NCI-H345 (cell line): ENCODE results near the gene FAM168A.

ENCODE experiments used
- DNase-seq: peaks from one replicate; lab custom pipeline; 2025; lab: John Stamatoyannopoulos, UW

The FAM168A gene

DNA sequence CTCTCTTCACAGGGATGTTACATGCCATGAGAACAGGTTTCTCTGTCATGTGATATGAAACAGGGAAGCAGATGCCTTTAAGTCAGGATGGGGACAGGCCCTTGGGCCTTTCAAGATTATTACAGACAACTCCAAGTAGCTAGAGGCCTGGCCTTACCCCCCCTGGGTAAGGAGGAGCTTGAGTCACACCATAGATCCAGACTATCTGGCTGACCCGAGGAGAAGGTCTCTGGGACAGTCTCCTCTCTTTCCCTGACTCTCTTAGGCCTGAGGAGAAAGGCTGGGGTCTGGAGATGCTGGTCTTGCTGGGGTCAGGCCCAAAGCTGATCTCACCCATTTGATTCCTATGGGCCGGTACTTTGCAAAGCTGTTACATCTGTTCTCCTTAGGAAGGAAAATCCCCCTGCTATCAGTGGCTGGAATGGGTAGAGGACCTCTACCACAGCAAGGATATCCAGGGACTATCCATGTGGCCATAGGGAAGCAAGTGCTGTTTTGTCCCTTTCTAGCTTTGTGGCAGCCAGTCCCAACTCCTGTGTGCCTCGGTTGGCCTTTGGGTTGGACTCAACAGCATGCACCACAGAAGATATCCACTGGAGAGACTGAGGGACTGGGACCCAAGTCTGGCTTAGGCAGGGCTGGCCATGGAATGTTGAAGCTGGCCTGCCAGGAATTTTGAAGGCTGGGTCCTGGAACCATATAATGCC lies 196.5 kb downstream of the FAM168A start:
- DNase-seq: no peak

DNA sequence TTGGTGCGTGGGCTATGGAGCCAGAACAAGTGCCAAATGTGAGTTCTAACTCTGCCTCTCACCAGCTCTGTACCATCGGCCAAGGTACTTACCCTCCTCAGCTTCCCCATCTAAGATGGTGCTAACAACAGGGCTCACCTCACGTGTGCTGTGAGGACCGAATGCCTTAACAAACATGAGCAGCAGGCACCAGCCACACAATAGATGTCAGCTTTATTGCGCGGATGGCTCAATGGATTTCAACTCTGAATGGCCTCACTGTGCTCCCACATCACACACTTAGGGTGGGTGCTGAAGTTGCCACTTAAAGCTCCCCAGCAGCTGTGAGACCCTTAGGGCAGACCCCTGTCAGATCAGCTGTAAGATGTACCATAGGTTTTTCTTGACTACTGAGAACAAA lies 197.6 kb downstream of the FAM168A start:
- DNase-seq: no peak

DNA sequence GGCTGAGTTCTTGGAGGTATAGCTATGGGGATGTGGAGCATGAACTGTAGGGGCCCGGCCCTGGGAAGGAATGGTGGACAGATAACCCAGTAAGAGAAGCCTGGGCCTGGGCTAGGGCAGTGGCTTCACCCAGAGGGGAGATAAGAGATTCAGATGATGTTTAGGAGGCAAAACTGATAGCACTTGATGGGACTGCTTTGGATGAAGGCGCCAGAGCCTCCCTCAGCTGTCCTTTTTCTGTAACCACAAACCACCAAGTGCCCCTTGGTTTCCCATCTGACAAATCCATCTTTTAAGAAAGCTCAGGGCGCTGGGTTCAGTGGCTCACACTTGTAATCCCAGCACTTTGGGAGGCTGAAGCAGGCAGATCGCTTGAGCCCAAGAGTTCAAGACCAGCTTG lies 198.3 kb downstream of the FAM168A start:
- no peak for DNase-seq

DNA sequence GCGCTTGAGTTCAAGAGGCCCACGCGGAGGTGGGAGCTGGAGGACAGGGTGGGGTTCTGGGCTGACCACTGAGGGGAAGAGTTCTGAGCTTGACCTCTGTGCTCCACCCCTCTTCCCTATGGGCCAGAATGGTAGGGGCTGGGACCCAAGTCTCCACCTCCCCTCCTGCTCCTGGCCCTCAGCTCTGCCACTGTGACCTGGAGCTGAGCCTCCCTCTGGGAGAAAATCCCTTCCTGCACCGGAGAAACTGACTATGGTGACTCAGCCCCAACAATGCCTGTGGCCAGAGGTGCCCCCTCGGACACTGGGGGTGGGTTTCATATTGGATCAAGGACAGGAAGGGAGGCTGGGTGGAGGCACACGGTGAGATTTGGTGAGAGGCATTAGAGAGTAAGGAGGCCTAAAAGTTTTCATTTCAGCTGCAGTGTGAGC lies 198.7 kb downstream of the FAM168A start:
- DNase-seq: no peak

DNA sequence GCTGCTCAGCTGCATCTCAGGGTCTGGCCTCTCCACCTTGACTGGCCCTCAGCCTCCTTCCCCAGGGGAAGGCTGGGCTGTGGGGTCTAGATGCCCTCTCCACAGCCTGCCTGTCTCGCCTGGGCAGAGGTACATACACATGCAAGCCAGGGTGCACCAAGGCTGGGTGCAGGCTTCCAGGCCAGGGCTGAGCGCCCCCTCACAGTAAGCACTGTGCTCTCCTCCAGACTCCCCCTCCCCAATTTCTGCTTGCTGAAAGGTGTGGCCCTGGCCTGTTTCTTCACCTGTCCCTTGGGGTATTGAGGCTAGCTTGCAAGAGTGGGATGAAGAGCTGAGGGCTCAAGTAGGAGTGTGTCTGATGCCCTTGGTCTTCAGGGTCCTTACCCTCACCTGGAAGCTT lies 199.2 kb downstream of the FAM168A start:
- no peak for DNase-seq

DNA sequence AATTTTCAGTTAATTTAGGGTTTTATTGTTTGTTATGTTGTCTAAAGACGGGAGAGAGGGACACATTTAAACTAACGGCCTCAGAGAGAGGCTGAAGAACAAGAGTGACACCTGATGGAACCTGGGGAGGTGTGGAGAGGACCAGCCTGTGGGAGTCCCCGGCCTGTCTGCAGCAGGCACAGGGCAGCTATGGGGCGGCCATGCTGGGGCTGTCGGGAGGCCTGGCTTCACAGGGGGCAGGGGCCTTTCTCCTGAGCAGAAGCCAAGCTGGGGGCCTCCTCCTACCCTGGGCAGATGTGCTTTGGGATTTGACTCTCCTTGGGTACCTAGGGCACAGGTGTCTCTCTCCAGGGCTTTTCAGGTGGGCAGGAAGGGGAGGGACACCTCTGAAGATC lies 199.8 kb downstream of the FAM168A start:
- DNase-seq: no peak

DNA sequence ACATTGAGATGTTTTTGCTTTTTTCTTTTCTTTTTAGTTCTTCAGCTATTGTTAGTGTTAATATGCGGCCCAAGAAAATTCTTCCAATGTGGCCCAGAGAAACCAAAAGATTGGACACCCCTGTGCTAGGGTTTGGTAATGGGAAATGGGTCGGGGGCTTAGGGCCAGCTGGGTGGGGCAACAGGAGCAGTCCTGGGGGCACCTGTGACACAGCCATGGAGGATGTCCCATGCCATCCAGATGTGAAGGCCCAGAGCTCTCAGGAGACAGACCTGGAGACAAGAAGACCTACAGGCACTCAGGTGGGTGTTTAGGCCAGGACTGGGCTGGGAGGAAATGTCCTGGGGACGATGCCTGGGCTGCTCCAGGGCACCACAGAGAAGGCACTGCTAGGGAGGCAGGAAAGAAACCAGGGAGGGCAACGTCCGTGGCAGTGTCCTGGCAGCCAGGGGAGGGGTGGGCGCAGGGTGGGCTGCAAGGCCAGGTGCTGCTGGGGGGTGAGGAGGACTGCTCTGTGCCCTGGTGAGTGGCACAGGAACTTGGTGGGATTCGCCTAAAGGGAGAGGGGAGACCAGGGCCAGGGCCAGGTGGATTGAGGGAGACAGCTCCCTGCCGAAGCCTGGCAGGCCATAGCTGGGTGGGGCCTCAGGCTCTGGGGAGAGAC lies 200.3 kb downstream of the FAM168A start:
- no peak for DNase-seq

DNA sequence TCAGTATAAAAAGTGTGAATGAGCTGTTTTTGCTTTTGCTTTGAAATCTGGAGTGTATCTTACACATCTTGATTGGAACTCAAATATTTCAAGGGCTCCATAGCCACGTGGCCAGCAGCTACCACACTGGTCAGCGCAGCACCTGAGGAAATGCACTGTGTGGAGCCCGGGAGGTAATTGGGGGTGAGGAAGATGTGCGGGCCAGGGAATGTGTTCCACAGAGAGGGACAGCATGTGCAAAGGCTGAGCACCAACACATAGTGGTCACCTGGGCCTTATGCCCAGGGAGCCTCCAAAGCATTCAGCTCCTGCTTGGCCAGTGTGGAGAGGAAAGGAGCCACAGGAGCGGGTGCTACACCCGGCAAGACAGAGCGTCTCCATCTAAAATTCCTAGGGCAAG lies 200.9 kb downstream of the FAM168A start:
- DNase-seq: no peak

DNA sequence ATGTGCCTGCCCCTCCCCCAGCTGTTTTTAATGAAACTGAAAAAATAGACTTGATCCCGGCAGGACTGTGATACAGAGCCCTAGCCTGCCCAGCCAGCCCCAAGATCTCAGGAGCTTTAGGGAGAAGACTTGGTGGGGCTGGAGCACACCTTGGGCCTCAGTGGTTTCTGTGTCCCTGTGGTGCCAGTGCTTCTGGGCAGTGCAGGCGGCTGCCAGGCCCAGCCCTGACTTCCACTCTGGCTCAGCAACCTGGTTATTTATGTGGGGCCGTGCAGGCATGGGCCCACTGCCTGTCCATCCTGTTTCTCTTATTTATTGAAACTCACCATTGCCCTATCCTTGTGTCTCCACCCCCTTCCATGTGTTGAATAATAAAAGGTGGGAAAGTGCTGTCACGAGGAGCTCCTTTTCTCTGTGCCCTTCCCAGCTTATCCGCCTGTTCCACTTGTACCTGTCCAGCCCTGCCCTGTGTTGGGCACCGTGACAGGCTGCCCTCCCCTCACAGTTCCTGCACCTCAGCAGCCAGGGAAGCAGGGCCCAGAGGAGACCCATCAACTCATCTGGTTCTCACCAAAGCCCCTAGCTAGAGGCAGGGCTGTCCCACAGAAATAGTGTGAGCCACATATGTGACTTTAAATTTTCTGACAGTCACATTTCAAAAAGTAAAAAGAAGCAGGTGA lies 201.5 kb downstream of the FAM168A start:
- no peak for DNase-seq

DNA sequence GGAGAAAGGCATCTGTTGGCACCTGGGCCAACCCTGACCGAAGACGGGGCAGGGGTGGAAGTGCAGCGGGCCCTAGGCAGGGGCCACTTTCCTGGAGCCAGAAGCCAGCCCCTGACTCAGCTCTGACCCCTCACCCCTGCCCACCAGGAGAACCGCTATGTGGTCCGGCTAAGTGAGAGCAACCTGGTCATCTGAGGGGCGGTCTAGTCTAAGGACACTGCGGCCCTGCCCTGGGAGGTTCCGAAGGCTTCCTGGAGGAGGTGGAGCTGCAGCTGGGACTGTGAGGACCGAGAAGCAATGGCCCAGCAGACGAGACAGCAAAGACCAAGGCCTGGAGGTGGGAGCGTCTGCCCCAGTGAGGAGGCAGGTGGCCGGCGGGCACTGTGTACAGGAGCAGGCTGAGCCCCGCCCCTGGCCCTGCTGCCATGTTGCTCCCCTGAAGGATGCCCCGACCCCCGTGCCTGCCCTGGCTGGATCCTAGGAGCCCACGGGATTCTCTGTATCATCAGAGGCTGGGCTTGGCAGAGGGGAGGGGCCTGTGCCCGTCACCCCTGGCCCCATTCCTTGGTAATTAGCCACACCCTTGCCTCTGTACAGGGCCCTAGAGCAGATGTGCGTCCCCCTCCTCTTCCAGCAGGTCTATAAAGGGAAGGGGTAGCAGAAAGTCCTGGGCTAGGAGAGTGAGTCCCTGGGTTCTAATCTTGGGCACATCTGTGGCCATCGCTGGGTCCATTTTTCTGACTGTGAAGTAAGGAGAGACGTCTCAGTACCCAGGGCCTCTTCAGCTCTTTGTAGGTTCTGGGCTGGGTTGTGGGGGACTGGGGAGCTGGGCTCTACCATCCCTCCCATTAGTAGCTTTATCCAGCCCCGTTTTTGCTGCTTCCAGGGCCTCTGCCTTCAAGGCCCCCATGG lies 202.4 kb downstream of the FAM168A start:
- DNase-seq: no peak

DNA sequence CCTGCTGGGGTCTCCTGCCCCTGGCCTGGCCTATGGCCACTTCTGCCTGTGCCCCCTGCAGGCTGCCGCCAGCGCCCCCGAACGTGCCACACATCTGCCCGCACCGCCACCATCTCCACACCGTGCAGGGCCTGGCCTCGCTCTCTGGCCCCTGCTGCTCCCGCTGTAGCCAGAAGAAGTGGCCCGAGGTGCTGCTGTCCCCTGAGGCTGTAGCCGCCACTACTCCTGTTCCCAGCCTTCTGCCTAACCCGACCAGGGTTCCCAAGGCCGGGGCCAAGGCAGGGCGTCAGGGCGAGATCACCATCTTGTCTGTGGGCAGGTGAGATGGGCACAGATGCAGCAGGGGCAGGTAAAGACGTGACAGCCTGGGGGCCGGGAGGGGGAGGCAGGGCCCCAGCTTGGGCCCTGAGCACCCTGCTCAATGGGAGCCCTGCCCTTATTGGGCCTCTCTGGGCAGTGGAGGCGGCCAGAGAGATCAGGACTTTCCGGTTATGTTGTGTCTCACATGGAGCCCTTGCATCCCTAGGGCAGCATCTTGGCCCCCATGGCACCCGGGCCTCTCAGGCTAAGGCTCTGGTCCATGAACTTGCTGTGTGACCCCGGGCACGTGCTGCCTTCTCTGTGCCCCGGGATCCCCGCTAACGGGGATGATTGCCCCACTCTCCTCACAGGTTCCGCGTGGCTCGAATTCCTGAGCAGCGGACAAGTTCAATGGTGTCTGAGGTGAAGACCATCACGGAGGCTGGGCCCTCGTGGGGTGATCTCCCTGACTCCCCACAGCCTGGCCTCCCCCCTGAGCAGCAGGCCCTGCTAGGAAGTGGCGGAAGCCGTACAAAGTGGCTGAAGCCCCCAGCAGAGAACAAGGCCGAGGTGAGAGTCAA lies 203.3 kb downstream of the FAM168A start:
- no peak for DNase-seq

DNA sequence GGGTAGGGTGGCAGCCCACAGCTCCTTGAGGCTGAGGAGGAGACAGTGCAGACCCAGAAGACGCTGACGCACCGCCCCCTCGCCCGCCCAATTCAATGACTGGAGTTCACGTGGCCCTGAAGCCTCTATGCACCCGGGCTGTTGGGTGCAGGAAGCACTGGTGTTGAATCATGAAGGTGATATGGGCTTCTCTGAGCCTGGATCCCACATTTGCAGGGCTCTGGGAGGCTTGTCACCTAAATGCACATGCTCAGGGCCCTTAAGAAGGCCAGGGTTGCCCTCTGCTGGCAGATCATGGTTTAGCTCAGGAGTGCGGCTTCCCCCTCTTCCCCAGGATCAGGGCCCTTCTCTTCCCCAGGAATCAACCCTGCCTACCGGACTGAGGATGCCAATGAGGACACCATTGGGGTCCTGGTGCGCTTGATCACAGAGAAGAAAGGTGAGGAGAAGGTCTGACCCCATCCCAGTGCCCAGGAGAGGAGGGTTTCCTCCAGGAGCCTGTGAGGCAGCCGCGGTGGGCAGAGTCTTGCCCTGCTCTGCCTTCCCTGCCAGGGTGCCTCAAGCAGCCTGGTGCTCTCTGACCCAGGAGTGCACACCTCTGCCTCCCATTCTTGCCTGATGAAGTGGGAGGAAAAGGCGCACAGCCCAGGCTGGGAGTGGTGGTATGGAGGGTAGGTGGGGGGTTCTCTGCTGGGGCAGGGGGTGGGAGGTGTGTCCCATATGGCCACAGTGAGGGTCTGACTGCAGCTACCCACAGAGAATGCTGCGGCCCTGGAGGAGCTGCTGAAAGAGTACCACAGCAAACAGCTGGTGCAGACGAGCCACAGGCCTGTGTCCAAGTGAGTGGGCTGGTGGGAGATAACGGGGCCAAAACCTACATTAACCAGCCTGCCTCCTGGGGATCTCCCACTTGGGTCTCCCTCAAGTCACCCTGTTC lies 204.2 kb downstream of the FAM168A start:
- peak; percentile 48 for DNase-seq

DNA sequence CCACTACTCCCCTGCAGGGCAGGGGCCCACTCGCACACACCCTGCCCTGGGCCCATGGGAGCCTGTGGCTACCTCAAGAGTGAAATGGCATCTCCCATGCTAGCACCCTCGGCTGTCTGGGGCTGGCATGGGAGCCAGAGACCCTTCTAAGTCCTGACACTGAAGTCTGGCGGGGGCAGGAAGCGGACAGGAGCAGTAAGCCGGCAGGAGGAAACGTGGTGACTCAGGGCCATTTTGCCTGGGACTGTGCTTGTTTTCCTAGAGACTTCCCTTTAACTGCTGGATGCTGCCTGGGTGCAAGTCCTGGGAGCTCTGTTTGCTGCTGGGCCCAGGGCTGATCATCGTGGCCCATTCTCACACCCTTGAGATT lies 204.9 kb downstream of the FAM168A start:
- DNase-seq: no peak

DNA sequence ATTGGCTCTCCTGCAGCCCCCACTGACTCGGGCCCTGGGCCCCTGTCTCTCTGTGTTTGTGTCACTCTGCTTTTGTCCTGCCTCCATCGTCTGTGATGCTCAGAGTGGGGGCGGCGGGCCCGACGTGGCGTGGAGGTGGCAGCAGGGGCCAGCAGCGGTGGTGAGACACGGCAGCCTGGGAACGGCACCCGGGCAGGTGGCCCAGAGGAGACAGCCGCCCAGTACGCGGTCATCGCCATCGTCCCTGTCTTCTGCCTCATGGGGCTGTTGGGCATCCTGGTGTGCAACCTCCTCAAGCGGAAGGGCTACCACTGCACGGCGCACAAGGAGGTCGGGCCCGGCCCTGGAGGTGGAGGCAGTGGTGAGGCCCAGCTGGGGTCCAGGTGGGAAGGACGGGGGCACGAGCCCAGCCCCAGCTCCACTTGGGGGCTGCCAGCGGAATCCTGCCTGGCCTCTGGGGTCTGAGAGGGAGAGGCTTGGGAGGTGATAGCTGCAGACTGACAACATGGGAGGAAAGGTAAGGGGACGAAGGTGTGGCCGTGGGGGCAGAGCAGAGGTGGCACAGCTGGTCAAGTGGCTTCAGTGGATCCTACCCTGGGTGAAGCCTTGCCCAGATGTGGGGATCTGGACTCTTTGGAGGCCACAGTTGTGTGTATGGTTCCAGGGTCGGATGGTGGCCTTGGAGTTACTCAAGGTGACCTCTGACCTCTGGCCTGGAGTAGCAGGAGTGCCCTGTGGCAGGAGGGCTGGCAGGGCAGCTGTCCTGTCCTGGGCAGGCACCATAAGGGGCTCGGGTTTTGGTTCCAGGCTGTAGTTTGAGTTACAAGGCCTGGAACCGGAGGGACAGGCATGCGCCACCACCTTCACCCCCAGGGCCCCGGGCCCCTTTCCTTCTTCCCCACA lies 205.6 kb downstream of the FAM168A start:
- no peak for DNase-seq

DNA sequence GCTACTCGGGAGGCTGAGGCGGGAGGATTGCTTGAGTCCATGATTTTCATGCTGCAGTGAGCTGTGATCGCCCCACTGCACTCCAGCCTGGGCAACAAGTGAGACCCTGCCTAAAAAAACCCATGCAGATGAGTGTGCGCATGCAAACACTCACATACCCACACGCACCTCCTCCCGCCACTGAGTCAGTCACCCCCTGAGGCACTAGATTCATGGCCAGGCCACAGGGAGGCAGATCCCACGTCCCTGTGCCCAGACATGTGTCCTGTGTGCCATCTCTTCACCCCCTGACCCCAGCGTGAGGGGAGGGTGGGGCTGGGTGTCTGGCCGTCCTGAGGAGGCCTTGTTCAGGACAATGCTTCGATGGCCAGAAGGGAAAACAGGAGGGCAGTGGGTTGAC lies 206.2 kb downstream of the FAM168A start:
- no peak for DNase-seq

DNA sequence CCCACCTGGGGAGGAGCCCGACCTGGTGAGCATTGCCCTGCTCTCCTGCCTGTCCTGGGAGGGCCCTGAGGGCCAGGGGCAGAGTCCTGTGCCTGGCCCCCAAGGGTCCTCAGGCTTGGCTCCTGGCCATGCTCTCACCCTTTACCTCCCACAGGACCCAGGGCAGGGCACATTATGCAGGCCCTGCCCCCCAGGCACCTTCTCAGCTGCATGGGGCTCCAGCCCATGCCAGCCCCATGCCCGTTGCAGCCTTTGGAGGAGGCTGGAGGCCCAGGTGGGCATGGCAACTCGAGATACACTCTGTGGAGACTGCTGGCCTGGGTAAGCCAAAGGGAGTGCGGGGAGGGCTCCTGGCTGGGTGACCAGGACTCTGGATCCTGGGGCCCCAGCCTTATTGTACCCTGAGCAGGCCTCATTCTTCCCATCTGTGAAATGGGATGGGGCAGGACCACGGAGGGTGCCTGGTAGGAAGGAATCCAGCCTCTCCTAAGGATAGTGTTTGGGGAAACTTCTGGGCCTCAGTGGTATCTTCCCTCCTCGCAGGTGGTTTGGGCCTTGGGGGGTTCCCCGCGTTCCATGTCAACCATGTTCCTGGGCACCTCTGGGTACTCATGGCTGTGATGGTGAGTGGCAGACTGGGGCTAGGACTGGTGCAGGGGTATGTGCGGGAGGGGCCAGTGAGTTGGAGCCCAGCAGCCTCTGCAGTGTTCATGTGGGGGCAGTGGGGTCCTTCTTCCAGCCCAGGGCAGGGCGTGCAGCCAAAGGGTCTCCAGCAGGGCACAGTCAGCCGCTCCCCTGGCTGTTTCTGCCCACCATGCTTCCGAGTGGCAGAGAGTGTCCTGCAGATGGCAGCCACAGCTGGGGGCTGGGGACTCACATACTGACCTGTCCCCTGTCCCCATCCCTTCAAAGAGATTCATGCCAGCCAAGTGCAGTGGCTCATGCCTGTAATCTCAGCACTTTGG lies 207.0 kb downstream of the FAM168A start:
- DNase-seq: no peak

DNA sequence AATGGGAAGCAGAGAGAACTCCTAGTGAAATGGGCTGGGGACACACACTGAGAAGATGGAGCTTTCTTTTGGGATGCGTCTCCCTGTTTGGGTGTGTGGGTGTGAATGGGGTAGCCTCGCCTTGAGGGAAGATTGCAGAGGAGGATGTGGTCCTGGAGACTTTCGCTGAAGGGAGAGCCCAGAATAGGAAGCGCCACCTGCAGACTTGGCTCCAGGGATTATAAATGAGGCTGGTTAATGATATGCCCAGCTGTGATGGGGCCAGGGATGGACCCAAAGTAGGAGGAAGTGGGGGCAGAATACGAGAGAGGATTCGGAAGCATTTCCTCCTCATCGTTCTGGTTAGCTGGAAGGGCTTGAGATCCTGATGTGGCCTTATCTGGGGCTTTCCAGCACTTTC lies 208.0 kb downstream of the FAM168A start:
- DNase-seq: no peak

DNA sequence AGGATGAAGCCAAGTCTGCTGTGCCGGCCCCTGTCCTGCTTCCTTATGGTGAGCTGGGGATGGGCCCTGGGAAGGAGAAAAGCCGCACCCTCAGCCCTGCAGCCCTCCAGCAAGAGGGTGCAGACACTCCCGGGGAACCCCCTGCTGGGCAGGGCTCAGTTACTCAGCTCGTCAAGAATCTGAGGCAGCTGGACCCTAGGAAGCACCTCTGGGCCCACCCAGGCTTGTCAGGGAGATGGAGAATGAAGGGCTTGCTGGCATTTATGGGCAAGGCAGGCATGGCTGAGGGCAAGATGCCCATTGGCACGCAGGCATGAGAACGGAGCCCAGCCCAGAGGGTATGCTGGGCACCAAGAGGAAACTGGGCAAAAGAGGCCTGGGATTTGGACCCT lies 208.8 kb downstream of the FAM168A start:
- DNase-seq: no peak
